HG03159 (cell line): ENCODE data around the gene P2RY6.
"Not testable (repeated sequence)": the region's sequence is repeated elsewhere in the genome, so short reads cannot be mapped to it uniquely, and the experiment has no call there.

ENCODE experiments used
- ATAC-seq: cut with Tn5 transposase; IDR thresholded peaks from one replicate; pipeline ENCODE4 v1.9.1; 2021; ENCODE audit warnings: mild to moderate bottlenecking, moderate library complexity; ENCODE audit not compliant: unreplicated experiment

The P2RY6 gene

DNA sequence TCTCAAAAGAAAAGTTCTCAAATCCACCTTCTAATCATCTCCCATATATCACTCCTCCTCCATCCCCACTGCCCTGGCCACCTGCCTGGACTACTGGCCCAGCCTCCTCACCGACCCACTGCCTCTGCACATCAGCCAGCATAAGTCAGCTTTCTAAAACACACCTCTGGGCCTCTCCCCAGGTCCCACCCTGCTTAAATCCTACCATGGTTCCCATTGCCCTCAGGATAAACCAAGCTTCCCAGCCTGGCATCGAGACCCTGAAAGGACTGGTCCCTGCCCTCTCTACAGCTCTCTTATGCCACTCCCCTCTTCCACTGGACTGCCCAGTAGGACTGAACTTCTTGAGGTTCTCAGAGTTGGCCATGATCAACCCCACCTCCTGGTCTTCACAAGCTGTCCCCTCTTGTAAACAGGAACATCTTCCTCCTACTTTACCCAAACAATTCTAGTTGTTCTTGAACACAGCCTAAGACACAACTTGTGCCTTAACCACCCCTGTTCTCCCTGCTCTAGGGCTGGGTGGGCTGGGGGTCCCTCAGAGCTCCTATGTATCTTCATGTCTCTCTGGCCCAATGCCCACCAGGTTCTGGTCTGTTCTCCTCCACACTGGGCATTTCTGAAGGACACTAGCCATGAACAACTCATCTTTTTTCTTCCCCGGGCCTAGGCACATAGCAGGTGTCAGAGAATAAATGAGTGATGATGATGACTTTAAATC is 12.6 kb upstream of the P2RY6 start:
- no peak for ATAC-seq

DNA sequence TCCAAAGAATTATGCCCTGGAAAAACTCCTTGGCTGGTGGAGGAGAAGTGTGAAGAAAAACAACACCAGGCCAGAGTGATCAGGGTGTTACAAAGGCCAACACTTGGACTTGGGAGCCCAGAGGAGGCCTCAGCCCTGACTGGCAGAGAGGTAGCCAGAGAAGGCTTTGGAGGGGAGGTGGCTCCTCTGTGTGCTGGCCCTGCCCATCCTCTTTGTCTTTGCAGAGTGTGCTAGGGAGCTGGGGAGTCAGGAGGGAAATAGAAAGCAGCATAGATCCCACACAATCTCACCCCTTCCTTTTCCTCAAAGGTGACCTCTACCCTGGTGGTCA is 12.0 kb upstream of the P2RY6 start:
- no peak for ATAC-seq

DNA sequence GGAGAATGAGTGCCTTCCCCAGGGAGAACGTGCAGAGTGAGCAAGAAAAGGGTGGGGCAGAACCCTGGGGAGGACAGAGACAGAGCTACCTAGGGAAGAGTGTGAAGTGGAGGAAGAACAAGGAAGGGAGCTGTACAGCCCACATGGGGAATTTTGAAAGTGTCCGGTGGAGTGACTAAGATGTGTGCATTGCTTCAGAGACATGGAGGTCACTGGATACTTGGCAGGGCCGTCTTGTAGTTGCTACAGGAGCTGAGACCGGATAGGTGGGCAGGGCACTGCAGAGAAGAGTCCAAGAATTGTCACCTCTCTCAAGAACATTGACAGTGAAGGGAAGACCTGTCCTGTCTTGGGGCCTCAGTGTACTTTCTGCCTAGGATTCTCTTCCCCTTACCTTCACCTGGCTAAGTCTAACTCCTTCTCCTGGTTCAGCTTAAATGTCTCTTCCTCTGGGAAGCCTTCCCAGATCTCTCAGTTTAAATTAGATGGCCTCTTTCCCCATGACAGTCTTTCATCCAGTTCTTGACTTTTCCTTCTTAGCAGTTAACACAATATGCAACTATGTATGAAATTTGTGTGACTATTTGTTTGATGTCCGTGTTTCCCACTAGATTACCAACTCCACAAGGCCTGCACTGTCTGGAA is 9.2 kb upstream of the P2RY6 start:
- ATAC-seq, result no peak

DNA sequence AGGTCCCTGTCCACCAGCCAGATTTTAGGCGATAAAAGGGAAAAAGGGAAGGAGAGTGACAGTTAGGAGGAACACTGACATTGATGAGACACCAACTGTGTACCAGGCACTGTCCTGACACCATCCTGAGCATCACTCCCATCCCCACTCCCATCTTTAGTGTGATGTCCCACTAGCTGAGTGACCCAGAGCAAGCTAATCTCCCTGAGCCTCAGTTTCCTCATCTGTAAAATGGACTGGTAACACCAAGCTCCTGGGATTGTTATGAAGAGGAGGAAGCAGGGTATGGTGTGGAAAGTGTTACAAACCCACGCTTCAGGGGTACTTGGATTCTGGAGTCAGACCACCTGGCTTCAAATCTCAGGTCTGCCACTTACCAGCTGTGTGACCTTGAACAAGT is 8.5 kb upstream of the P2RY6 start:
- ATAC-seq, result no peak

DNA sequence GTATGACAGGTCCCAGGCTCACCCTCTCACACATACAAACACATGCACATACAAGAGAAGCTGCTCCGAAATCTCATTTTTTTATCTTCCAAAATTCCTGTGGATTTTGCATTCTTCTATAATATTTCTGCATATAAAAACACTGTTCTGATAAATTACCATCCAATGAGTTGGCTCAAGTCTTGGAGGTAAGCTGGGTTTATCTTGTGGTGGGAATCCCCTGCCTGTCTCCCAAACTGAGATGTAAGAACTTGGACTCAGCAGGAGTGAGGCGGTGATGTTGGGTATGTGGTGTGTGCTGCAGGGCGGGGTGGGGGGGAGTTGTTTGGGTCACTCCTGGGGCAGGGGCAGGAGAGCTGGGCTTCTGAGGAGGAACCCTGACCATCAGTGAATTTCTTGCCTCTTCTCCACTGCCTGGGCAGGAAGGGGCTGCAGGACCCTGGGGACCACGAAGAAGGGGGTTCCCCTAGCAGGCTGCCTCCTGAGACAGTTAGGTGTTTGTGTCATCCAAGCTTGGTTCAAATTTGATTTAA is 6.8 kb upstream of the P2RY6 start:
- no peak for ATAC-seq

DNA sequence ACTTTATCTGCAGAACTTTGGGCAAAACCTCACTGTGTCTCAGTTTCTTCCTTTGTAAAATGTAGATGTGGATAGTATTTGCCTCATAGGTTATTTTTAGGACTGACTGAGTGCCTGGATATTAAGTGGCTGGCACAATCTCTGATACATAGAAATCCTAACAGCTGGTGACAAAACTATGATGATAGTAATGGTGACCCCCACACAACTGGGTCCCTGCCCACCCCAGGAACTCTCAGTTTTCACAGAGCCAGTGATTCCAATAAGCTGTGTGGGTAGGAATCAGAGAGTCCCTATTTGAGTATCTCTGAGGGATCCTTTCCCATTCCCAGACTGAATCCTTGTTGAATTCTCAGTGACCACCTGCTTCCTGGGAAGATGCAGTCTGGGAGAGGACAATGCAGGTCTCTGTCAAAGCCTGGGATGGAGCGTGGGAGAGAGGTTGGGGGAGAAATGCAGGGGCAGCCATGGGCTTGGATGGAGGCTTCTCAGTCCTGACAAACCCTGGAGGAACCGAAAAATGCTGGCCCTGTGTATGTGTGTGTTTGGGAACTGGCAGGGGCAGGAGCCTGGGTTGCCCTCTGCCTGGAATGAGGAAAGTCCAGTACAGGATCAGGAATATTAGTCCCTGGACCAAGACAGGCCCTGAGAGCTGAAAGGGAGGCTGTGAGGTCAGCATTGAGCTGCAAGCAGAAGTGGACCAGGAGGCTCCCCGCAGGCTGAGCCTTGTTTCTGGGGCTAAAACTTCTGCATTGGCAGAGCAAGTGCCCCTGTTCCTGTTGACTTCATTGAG is 6.1 kb upstream of the P2RY6 start:
- ATAC-seq, result no peak

DNA sequence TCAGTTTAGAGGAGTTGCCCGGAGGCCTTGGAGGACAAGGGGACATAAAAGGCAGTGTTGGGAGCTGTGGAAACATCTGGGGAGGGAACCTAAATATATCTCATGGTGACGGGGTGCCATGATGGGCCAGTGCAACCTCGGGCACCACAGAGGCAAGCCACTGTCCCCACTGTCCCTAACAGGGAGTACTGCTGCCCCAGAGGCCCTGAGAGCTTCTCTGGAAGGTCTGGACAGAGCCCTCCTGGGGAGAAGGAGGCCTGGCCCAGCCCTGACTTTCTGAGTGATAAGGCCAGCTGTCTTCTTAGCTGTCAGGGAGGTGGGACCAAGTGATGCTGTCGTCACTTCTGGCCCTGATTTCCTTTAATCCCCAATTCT is 5.5 kb upstream of the P2RY6 start:
- ATAC-seq, result no peak

DNA sequence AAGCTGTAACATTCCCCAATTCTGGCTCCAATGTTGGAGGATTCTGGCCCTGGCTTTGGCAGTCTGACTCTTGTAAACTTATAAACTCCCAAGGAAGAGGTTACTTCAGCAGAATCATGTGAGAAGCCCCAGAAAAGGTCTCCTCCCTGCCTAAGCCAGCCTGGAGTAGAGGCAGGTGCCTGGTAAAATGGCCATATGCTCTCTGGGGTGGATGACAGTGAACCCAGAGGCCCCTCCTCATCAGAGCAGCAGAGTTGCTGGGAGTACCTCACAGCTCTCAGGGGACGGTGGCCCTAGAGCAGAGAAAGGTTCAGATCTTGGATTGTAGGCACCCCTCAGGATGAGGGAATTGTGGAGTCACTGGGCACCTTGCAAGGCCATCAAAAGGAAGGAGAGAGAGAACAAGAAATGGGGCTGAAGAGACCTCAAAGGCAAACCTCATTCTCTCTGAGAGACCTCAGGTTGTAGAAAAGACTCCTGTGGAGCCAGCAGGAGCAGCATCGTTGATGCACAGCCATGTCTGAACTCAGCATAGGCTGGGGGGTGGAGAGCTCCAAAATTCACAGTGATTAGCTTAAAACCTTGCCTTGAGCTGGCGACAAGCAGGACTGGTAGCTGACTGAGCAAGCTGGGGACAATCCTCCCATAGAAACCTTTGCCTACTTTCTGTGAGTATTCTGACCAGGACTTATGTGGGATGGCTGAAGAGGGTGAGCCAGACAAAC is 4.9 kb upstream of the P2RY6 start:
- ATAC-seq, result no peak

DNA sequence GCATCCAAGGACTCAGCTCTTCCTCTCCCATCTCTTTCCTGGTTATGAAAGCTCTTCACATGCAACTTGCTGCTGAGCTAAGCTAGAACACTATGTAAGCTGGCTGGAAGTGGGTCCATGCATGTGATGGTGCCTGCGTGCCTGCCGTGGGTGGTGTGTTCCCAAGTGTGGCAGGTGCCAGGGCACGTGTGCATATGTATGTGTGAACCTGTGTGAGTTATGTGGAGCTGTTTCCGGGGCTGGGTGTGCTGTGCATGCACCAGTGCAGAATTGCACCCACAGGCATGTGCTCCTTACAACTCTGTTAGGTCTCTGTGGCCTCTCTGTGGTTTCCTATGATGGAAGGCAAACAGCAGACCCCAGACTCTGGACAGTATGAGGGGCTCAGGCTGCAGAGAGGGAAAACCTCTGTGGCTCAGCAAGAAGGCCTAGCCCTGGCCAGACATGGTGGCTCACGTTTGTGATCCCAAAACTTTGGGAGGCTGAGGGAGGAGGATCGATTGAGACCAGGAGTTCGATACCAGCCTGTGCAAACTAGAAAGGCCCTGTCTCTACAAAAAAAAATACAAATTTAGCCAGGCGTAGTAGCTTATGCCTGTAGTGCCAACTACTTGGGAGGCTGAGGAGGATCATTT is 4.1 kb upstream of the P2RY6 start:
- ATAC-seq, result no peak

DNA sequence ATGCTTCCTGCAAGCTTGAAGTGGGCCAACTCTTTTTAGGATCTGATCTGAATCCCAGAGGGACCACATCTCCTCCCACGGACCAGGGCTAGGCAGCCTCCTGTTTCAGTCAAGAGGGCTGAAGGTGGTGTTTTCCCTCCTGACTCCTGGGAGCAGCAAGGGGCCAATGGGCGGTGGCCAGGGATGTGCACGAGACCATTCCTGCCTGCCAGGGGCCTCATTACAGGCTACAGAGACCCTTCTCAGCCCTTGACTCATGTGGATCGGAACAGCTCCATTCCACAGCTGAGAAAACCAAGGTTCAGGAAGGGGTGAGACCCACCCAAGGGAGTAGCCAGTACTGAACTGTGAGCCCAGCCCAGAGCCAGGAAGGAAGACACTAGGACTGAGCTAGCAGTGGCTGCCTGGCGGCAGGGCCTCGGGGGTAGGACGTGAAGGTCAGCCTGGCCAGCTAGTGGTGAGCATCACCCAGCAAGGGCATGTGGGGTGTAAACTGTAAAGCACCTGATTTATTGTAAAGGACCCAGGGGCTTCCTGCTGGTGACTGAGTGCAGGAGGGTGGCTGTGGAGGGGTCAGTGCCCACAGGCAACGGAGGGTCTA is 3.4 kb upstream of the P2RY6 start:
- no peak for ATAC-seq

DNA sequence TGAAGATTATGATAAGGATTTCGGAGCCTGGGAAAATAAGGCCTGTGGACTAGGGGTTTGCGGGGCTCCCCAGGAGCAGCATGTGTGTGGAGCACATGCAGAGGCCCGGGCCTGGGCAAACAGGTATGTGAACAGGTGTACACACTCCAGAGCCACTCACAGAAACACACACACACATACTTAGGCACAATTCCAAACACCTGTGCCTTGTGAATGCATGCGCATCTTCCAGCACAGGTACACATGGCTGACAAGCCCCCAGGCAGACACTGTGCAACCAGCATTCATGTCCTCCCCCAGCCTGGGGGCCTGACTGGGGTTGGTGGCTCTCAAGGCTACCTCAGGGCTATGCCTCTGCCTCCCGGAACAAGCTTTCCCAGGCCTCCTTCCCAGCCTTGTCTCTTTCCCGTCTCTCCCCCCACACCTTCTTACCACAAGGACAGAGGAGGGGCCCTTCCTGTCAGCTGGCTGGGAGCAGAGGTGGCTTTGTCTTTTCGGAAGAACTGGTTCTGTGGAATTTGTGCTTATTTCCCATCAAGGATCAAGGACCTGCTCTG is 2.6 kb upstream of the P2RY6 start:
- no peak for ATAC-seq

DNA sequence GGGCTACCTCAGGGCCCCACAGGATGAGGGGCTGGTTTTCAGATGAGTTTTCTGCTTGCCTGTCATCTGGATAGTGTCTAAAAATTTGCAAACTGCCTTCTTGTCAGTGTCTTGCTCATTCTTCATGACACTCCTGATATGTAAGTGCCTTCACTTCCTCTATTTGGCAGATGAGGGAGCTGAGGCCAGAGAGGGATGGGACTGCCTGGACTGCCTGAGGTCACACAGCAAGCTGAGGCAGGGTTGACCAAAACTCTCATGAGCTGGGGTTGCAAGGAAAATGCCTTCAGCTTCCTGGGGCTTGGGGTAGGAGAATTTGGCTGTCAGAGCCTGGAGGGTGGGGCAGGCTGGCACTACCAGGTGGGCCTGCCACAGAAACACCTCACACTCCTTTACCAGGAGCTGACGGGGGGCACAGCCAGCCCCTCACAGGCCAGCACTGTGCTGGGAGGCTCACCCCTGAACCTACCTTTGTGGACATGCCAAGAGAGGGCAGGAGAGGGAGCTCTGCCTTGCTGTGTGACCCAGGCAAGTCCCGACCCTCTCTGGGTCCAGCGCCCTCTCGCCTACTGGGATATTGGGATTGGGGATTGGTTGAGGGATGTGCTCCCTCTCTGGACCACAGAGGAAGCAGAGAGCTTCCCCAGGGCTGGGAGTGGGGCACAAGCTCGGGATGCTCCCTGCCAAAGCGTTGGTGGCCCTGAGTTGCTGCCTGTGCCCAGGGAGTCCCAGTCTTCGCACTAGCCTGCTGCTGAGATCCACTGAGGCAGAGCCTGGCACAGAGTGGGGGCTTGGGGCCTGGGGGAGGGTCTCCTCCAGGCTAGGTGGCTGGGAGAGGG is 1.9 kb upstream of the P2RY6 start:
- ATAC-seq, result no peak

DNA sequence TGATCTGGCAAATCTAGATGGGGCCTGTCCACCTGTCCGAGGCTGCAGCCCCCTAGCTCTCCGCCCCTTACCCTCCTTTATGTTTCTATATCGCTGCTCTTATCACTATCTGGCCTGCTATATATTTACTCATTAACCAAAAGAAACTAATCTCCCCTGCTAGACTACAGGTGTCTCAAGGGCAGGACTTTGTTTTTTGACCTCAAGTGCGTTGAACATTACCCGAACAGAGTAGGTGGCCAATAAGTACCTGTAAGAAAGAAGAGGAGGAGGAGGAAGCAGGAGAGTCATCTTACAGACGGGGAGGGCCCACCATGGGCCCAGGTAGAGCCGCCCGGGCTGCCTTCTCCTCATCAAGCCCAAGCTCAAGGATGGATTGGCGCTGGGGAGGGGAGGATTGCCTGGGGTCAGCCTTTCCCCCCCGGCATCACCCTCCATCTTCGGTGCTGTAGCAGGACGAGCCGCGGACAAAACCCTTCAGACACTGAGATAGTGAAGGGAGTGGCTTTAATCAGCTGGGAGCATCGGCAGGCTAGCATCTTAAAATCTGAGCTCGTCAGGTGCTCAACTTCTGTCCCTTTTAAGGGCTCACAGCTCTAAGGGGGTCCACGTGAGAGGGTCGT is 1.2 kb upstream of the P2RY6 start:
- no peak for ATAC-seq

DNA sequence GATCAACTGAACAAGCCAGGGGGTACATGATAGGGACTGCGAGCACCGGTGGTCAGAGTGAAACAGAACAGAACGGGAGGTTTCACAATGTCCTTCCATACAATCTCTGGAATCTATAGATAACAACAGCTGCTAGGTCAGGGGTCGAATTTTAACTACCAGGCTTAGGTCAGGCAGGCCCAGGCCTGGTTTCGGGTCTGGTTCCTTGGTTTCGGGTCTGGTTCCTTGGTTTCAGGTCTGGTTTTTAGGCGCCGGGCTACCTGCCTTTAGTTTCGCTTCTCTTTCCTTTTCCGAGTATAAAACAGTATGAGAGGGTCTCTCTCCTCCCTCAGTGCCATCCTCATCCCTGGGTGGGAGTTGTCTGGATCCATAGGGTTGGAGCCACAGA is 666 bp upstream of the P2RY6 start:
- not testable (repeated sequence) for ATAC-seq

DNA sequence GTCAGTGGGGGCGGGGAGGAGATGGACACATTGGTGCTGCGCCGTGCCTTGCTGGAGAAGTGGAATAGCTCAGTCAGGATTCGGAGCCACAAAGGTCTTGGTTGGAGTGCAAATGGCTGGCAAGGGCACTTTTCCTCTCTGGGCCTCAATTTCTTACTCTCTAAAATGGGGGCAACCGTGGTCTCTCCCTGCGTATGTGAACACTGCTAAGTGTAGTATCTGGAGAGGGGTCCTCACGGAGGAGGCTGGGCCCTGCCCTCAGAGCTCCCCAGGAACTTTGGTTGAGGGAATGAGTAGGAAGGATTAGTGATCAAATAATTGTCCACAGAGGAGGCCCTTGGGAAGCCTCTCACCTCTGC is 521 bp downstream of the P2RY6 start:
- no peak for ATAC-seq

DNA sequence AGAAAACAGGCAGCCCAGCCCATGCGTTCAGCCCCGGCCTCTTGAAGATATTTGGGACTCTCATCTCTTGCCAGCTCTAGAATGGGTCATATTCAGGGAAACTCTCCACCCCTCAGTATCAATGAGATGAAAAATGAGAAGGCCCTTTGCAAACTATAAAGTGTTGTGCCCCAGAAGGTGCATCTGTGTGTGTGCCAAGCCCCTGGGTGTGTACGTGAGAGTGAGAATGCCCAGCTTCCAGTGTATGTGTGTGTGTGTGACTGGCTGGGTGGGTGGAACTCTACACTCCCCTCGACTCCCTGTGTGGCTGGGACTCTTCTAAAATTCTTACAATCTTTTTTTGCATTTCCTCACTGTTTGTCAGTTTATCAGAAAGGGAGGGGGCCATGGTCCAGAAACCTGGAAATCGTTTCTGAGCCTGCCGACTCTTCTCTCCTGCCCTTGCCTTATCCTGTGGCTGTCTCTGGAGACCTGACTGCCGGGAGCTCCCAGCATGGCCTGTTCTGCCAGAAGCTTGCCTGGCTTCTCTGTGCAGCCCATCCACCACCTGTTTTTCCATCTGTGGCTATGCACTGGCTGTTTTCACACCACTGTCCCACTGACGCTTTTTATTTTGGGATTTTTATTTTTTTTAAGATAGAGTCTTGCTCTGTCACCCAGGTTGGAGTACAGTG is 1.2 kb downstream of the P2RY6 start:
- ATAC-seq, result no peak

DNA sequence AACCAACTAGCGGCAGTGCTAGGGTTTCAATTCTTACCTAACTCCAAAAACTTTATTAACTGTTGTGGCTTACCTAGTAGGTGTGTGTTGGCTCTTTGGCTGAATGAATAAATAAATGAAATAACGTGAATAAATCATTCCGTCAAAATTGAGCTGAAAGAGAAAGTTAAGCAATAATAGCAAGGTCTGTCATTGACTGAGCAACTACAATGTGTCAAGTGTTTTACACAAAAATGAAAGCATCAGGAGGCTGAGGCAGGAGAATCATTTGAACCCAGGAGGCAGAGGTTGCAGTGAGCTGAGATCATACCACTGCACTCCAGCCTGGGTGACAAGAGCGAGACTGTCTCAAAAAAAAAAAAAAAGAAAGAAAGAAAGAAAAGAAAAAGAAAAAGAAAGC is 2.1 kb downstream of the P2RY6 start:
- not testable (repeated sequence) for ATAC-seq

DNA sequence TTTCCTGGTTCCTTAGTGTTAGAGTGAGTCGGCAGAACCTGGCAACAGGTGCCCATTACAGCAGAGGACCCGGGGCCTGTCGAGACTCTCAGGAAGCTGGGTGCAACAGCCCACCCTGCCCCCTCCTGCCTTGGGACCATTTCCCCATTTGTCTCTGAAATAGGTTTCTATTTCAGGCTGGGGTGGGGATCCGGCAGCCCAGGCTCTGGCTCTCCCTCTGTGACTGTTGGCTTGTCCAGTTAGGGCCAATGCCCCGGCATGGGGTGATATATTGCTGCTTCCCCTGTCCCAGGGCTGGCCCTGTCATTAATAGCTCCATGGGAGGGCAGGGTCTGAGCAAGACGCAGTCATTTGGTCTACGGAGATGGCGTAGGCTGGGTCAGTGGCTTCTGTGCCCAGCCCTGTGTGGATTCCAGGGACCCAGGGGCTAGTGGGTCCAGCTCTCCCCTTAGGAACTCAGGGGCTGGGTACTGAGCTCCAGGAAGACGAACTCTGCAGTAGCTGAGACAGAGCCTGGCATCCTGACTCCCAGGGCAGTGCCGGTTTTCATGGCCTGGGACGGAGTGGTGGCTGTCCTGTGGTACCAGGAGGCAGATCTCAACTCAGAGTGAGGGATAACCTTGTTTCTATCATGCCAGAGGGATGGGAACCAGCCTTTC is 2.7 kb downstream of the P2RY6 start:
- ATAC-seq, result no peak
